DOHH2 (cell line): ENCODE data around the gene ACTN1.

Experiments used
- EZH2phosphoT487 ChIP-seq: fragments of 200-600 bp; sonication (generic); IDR thresholded peaks from 2 replicates; pipeline ENCODE4 v1.6.1; 2017; ENCODE audit warnings: borderline replicate concordance, mild to moderate bottlenecking, antibody characterized with exemption, low read length, moderate library complexity, mixed read lengths
- TF ChIP-seq, protein P1 (sequence below): fragments of 200-600 bp; sonication (generic); IDR thresholded peaks from one replicate; pipeline ENCODE4 v1.5.1; 2014; ENCODE audit warnings: antibody characterized with exemption, mild to moderate bottlenecking, low read depth, low read length; ENCODE audit not compliant: poor library complexity, severe bottlenecking

- TF ChIP-seq, protein P1, sequence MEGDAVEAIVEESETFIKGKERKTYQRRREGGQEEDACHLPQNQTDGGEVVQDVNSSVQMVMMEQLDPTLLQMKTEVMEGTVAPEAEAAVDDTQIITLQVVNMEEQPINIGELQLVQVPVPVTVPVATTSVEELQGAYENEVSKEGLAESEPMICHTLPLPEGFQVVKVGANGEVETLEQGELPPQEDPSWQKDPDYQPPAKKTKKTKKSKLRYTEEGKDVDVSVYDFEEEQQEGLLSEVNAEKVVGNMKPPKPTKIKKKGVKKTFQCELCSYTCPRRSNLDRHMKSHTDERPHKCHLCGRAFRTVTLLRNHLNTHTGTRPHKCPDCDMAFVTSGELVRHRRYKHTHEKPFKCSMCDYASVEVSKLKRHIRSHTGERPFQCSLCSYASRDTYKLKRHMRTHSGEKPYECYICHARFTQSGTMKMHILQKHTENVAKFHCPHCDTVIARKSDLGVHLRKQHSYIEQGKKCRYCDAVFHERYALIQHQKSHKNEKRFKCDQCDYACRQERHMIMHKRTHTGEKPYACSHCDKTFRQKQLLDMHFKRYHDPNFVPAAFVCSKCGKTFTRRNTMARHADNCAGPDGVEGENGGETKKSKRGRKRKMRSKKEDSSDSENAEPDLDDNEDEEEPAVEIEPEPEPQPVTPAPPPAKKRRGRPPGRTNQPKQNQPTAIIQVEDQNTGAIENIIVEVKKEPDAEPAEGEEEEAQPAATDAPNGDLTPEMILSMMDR: no peak
- TF ChIP-seq EZH2phosphoT487: no peak
Measured at GRCh38 chr14:68841016-68841809, 137.9 kb downstream of the ACTN1 start.
